Peyer's patch (tissue), 4 donors: Measurements from ENCODE around the gene BPTF.

Source experiments
- CTCF ChIP-seq, 6 experiments: fragments of 450-650 bp in 4 of 6; fragments of 200-600 bp in 2 of 6; sonication (generic) in 1 of 6; IDR thresholded peaks; one replicate each; pipeline ENCODE4 v1.5.1; 2017 to 2019; ENCODE audit warnings: antibody characterized with exemption in 6 of 6, mild to moderate bottlenecking in 3 of 6, moderate library complexity in 1 of 6
- POLR2A ChIP-seq, 2 donors: fragments of 450-650 bp; IDR thresholded peaks; one replicate each; pipeline ENCODE4 v1.5.1; 2017; ENCODE audit warnings: antibody characterized with exemption in 2 of 2, mild to moderate bottlenecking in 2 of 2, moderate library complexity in 2 of 2

GRCh38 chr17:67982034-67982640, 156.8 kb downstream of the BPTF start:
- TF ChIP-seq CTCF (IDR thresholded peaks at IDR 0.05) (no peak), POLR2A (IDR thresholded peaks at IDR 0.05) (no peak)
